Stimulated activated CD8-positive, alpha-beta memory T cell treated with anti-CD3 and anti-CD28 coated beads, Interleukin-12 subunit alpha, Interleukin-12 subunit beta, amount 100 ng/mL, for 1 hour (primary cell): Measurements from ENCODE around the gene CRK.
"Not testable (repeated sequence)": the region's sequence is repeated elsewhere in the genome, so short reads cannot be mapped to it uniquely, and the experiment has no call there.

ENCODE experiments used
- DNase-seq: peaks from one replicate; pipeline ENCODE4 v3.0.0-alpha.2; 2020; ENCODE audit warnings: low read depth

Gene CRK

DNA sequence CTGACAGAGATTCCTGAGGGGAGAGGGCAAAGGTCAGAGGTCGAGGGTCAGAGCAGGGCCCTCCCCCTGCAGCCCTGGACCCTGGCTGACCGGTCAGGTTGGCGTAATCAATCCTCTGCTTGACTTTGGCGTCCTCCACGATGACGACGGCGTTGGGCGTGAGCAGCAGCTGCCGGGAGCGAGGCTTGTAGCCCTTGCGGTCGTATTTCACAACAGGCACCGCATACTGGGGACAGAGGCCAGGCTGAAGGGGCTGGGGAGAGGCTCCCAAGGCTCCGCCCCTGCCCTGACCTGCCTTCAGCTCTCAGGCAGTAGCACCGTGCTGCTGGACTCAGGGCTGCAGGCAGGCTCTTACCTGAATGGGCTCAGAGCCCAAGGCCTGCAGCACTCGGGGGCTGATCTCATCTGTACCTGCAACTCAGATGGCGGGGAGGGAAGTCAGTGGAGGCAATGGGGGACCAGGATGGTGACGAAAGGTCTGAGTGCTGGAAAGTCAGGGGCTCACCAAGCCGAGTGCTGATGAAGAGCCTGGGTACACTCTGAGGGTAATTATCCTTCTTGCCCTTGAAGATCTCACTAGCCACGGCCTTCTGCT lies 12.0 kb upstream of the CRK start:
- DNase-seq, result no peak

DNA sequence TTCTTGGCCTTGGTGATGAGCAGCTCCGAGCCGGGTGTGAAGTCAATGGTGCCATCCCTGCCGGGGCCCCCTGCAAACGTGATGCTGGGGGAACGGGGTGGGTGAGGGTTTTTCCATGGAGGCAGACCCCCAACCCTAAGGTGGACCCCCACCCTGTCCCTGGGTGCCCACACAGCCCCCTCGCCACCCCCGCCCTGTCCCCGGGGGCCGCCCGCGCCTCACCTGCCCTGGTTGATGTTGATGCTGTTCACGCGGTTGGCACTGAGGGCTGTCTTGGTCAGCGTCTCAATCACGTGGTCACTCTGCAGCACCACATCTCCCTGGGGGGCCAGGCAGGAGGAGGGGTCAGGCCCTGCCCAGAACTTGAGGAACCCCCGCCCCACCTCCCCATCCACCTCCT lies 11.2 kb upstream of the CRK start:
- no peak for DNase-seq

DNA sequence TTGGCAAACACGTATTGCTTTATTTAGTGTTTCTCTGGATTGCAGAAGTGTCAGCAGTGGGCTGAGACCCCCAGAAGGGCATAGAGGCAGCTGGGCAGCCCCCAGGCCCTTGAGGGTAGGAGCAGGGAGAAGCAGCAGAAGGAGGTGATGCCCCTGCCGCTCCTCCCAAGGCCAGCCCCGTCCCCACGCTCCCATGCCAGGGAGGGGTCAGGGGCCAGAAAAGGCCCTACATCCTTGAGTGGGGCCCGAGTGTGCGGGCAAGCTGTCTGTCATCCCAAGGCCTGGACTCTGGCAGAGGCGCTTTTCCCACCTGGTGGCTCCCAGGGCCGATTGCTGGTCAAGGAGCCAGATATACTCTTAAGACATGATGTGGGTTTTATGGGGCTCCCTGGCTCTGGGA lies 8.2 kb upstream of the CRK start:
- DNase-seq, result no peak

DNA sequence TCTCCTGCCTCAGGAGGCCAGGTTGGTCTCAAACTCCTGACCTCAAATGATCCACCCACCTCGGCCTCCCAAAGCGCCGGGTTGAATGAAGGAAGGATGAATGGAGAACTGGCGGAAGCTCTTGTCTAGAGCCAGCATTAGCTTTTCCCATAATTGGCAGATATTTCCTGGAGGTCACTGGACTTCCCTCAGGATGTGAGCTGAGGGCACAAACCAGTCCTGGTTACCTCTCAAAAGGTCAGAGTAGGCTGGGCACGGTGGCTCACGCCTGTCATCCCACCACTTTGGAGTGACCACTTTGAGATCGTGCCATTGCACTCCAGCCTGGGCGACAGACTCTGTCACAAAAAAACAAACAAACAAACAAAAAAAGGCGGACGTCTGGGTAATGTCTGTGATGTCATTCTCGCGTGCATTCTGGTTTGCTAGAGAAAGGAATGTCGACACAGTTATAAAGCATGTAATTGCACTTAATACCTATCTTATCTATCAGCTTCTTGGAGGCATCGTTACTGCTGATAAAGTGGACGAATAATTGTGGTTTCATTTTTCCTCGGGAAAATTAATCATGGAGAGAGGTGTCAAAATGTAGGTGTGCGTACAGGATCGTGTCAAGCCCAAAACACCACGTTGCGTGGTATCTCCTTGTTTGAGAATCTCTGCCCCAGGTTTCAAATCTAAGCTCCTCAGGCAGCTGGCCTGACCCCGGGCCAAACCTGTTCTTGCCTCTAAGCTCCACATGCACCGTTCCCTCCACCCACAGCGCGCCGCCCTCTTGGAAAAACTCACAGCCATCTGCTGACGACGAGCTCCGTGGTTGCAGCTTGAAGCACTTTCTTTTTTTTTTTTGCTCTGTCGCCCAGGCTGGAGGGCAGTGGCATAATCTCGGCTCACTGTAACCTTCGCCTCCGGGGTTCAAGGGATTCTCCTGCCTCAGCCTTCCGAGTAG lies 6.4 kb upstream of the CRK start:
- no peak for DNase-seq

DNA sequence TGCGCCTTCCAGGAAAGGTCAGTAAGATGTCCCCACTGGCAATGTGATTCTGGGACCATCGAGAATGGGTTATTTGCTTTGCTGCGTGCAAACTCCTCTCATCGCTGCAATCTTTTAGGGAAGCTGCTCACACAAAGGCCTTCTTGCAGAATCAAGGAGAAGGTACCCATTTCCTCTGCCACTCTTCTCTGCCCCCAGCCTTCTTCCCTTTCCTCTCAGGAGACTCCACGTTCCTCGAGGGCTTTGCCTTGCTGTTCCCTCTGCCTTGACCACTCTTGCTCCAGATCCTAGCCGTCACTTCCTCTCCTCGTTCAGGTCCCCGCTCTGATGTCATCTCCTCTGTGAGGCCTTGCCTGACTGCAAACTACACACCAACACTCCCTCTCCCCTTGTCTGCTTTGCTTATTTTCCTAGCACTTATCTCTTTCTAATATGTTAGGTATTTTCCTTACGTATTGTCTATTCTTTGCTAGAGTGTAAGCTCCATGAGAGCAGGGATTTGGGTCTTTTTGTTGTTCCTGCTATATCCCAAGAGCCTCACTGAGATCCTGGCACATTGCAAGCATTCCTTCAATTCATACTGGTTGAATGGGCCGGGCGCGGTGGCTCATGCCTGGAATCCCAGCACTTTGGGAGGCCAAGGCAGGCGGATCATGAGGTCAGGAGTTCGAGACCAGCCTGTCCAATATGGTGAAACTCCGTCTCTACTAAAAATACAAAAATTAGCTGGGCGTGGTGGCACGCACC lies 5.3 kb upstream of the CRK start:
- DNase-seq, result no peak

DNA sequence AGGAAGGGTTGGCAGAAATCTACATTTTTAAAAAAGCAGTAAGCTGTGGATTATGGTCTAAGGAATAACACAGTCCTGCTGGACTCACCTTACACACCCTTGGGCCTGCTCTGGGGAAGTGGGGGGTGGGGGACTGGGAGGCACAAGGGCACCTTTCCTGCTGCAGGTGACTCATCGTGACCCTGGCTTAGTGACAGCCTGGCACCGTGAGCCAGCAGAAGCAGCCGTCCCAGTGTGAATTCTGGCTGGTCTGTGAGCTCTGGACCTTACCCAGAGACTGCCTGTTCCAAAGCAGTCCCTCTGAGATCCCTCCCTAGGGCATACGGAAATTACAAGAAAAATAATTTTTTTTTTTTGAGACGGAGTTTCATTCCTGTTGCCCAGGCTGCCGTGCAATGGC lies 4.2 kb upstream of the CRK start:
- DNase-seq, result no peak

DNA sequence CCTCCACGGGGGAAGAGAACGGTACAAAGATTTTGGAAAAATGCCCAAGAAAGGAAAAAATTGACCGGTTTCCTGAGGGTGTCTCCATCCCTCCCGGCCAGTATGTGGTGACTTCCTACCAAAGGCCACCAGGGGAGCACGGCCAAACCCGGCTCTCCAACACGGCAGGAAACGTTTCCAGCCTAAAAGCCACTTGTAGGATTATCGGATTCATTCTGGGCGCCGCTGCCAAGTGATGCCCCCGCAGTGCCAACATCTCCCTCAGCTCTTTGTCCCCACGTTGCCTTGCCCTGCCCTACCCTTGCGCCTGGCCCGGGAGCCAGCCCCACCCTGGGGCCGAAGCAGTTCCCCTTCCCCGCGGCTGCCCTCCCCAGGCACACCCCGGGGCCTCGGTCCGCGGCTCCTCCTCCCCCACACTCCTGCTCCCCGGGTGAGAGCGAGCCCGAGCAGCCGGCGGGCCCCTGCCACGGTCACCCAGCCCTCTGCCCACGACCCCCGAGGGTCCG lies 688 bp downstream of the CRK start:
- DNase-seq, result peak; percentile 9

DNA sequence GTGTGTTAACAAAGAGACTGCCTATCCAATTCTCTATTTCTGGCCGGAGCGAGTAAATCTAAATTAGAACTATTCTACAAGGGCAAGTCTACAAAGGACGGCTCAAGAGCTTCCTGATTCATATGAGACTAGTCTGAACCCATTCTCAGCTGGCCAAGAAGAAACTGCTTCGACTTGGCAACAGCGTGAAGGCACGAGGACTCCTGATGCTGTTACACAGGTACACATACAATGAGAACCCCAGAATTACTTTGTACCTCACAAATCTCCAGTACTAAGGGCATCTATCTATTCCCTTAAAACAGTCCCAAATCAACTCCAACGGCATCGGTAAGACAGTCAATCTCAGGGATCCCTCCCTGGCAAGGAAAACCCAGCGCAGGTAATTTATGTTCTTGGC lies 1.5 kb downstream of the CRK start:
- DNase-seq, result no peak

DNA sequence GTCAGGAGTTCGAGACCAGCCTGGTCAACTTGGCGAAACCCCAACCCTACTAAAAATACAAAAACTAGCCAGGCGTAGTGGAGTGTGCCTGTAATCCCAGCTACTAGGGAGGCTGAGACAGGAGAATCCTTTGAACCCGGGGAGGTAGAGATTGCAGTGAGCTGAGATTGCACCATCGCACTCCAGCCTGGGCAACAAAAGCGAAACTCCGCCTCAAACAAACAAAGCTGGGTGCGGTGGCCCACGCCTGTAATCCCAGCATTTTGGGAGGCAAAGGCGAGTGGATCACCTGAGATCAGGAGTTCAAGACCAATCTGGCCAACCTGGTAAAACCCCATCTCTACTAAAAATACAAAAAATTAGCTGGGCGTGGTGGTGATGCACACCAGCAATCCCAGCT lies 2.3 kb downstream of the CRK start:
- DNase-seq, result not testable (repeated sequence)

DNA sequence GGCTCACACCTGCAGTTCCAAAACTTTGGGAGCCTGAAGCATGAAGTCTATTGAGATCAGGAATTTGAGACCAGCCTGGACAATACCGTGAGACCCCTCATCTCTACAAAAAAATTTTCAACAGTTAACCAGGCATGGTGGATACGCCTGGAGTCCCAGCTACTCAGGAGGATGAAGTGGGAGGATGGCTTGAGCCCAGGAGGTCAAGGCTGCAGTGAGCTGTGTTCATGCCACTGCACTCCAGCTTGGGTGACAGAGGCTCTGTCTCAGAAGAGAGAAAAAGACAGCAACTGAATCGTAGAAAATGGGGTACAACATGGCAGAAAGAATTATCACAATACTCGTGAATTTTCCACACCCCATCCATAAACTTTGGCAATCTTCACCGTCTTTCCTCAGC lies 3.2 kb downstream of the CRK start:
- no peak for DNase-seq

DNA sequence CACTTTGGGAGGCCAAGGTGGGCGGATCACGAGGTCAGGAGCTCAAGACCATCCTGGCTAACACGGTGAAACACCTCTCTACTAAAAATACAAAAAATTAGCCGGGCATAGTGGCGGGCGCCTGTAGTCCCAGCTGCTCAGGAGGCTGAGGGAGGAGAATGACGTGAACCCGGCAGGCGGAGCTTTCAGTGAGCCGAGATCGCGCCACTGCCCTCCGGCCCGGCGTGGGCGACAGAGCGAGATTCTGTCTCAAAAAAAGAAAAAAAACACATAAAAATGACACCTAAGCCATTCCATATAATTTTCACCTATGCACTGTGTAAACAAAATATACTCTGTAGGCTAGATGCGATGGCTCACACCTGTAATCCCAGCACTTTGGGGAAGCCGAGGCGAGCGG lies 5.8 kb downstream of the CRK start:
- not testable (repeated sequence) for DNase-seq

DNA sequence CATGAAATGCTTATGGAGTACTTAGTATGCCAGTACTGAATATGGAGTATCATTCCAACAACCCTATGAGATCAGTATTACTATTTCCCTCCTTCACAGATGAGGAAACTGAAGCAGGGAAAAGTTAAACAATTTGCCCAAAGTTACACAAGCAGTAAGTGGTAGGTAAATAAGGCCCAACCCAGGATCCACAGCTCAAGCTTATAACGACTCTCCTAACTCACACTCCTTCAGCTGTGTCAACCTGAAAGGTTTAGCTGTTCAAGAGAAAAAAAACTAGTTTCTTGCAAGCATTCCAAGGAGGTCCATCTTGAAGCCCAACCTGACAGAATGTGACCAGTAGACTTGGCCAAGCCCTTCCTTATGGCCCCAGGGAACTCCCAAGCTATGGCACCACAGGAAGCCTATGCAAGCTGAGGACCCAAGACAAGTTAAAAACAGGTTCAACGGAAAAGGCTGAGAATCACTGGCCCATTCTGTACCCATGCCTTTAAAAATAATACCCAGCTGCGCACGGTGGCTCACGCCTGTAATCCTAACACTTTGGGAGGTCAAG lies 6.5 kb downstream of the CRK start:
- DNase-seq, result no peak

DNA sequence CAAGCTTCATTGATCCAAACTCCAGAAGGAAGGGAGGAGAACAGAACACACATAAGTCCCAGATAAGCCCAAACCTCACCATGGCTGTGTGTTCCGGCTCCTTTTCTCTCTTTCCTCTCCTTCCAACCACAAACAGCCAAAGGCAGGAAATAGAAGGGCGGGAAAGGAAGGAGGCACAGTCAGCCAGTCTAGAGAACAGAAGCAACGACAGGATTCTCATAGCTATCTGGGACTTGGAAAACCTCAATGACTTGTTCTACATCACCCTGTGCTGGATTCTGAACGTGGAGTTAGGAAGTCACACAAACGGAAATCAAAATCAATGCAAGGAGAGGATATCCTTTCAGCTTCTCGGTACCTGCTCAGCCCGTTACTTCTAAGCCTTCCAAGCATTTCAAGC lies 9.0 kb downstream of the CRK start:
- no peak for DNase-seq

DNA sequence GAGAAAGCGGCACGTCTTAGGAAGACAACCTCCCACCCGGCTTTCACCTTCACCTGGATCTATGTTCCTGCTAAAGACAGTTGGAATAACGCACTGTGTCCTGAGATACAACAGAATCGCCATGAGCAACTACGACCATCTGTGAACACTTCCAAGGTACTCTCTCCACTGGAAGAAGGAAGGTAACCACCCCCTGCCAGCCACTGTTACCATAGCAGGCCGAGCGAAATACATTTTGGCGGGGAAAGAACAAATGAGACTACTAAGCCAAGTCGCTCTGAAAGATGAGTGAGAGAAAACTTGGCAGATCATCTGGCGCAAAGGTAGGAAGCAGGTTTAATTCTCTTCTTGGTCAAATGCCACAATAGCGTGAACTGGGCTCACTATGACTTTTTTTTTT lies 9.8 kb downstream of the CRK start:
- no peak for DNase-seq

DNA sequence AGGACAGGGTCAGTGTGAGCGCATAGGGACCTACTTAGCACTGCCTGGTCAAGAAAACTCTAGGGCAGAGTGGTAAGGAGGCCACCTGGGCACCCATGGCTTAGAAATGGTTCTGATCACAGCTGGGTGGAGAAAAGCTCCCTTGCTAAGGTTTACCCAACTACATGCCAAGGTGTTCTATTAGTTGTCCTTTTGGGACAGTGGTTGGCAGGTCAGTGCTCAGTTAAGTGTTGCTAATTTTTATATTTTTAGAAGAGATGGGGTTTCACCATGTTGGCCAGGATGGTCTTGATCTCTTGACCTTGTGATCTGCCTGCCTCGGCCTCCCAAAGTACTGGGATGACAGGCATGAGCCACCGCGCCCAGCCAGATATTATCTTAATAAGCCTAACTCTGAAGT lies 10.3 kb downstream of the CRK start:
- DNase-seq, result not testable (repeated sequence)

DNA sequence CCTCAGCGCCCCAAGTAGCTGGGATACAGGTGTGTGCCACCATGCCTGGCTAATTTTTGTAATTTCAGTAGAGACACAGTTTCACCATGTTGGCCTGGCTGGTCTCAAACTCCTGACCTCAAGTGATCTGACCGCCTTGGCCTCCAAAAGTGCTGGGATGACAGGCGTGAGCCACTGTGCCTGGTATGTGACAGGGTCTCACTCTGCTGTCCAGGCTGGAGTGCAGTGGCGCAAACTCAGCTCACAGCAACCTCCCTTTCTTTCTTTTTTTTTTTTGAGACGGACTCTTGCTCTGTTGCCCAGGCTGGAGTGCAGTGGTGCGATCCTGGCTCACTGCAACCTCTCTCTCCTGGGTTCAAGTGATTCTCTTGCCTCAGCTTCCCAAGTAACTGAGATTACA lies 13.3 kb downstream of the CRK start:
- DNase-seq, result not testable (repeated sequence)

DNA sequence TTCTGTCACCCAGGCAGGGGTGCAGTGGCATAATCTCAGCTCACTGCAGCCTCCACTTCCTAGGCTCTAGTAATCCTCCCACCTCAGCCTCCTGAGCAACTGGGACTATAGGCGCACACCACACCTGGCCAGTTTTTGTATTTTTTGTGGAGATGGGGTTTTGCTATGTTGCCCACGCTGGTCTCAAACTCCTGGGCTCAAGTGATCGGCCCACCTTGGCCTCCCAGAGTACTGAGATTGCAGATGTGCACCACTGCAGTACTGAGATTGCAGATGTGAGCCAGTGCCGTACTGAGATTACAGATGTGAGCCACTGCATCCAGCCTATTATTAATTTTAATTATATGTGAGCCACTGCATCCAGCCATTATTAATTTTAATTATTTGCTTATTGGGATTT lies 13.8 kb downstream of the CRK start:
- DNase-seq, result no peak

DNA sequence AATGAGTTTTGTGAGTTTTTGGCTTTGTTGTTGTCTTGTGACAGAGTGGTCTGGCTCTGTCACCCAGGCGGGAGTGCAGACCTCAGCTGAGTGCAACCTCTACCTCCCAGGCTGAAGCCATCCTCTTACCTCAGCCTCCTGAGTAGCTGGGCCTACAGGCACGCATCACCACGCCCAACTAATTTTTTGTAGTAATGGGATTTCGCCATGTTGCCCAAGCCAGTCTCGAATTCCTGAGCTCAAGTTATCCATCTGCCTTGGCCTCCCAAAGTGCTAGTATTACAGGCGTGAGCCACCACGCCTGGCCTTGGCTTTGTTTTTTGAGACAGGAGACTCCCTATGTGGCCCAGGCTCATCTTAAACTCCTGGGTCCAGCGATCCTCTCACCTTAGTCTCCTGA lies 15.1 kb downstream of the CRK start:
- no peak for DNase-seq

DNA sequence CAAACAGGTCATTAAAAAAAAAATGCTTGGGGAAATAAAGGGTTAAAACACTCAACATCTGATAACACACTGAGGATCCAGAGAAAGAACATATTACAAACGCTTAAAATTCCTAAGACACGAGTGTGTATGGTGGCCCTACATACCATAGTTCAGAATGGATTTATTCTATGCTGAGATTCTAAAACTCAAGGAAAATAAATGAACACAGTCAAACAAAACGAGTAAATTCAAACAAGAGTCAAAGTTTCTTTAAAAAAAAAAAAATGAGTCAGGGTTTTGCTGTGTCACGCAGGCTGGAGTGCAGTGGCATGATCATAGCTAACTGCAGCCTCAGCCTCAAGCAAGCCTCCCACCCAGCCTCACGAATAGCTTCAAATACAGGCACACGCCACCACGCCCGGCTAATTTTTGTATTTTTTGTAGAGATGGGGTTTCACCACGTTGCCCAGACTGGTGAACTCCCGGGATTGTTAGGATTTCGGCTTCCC lies 17.4 kb downstream of the CRK start:
- no peak for DNase-seq

DNA sequence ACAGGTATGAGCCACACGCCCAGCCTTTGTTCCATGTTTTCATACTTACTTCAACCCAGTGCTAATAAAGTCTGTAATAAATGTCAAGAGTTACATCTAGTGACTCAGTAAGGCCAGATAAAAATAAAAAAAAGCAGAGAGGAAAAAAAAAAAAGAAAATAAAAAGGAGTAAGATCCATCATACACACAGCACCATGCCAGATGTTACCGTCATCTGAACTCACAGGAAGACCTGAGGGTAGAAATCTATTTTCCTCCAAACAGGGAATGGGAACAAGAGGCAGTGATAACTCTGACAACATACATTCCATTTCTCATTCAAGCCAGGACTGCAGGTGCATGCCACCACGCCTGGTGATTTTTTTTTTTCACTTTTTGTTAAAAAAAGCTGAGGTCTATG lies 20.7 kb downstream of the CRK start:
- no peak for DNase-seq

DNA sequence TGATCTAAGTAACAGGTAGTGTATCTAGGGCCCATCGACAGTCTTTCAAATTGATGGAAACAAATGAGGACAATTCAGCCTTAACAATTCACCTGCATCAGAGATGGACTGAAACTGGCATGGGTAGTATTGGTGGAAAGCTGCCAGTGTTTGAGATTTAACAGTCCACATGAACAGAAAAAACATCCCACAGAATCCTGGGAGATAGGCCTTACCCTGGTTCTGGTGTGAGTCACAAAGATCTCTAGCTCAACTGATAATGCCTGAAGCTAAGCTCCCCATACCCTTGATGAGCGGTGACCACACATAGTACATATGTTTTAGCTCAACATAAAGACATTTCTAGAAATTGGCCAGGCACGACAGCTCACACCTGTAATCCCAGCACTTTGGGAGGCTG lies 21.9 kb downstream of the CRK start:
- no peak for DNase-seq

DNA sequence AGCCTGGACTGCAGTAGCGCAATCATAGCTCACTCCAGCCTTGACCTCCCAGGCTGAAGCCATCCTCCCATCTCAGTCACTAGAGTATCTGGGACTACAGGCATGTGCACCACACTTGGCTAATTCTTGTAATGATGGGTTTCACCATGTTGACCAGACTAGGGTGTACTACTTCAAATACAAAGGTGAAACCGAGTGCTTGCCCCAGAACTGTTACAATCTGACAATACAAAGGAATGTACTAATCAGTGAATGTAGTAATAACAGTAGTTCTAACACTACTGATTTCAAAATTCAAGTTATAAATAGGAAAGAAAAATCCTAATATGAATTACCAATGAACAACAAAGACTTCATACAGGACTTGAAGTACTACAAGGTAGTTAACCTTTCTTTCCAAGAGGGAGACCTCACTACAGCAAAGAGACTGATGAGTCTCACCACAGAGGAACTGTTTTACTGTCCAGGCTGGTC lies 24.4 kb downstream of the CRK start:
- DNase-seq, result no peak
